Liver (tissue), 9 donors: ENCODE measurements around the gene MTMR1. TPM values are rescaled to one million over a fixed set of nuclear protein-coding genes. Genes with fewer than 3 reads are reported as not detected.

Source experiments
- DNase-seq: peaks from one replicate; pipeline ENCODE4 v3.0.0-alpha.2; 2017; ENCODE audit warnings: low spot score
- H3K27ac ChIP-seq, 2 donors: one replicate each; pipeline ENCODE4 v1.7.0; 2013; ENCODE audit warnings: inconsistent platforms in 2 of 2, low read length in 2 of 2, control low read depth in 1 of 2, low read depth in 1 of 2, mild to moderate bottlenecking in 1 of 2
- H3K27me3 ChIP-seq, 4 donors: one replicate each; pipeline versions ENCODE4 v1.6.1 to v1.7.0; 2013; ENCODE audit warnings: low read length in 3 of 4, inconsistent platforms in 1 of 4, mild to moderate bottlenecking in 1 of 4, moderate library complexity in 1 of 4; ENCODE audit not compliant: control insufficient read depth in 4 of 4, insufficient read depth in 4 of 4
- H3K36me3 ChIP-seq, 4 donors: one replicate each; pipeline versions ENCODE4 v1.6.1 to v1.7.0; 2013; ENCODE audit warnings: low read length in 3 of 4, mild to moderate bottlenecking in 3 of 4, low read depth in 1 of 4, moderate library complexity in 1 of 4; ENCODE audit not compliant: control insufficient read depth in 4 of 4, insufficient read depth in 3 of 4
- H3K4me1 ChIP-seq, 4 donors: one replicate each; pipeline versions ENCODE4 v1.6.1 to v1.7.0; 2013; ENCODE audit warnings: low read length in 3 of 4, mild to moderate bottlenecking in 3 of 4, moderate library complexity in 1 of 4; ENCODE audit not compliant: control insufficient read depth in 4 of 4, insufficient read depth in 4 of 4
- H3K4me3 ChIP-seq, 3 donors: one replicate each; pipeline versions ENCODE4 v1.6.1 to v1.7.0; 2013; ENCODE audit warnings: low read length in 3 of 3, control low read depth in 1 of 3, low read depth in 1 of 3, mild to moderate bottlenecking in 1 of 3
- H3K9ac ChIP-seq, 2 donors: one replicate each; pipeline ENCODE4 v1.7.0; 2013; ENCODE audit warnings: low read length in 2 of 2, mild to moderate bottlenecking in 2 of 2, moderate library complexity in 2 of 2, control low read depth in 1 of 2, low read depth in 1 of 2
- H3K9me3 ChIP-seq, 4 donors: one replicate each; pipeline versions ENCODE4 v1.6.1 to v1.7.0; 2013; ENCODE audit warnings: low read length in 3 of 4; ENCODE audit not compliant: control insufficient read depth in 4 of 4
- ATF3 ChIP-seq: IDR thresholded peaks from 2 replicates; pipeline ENCODE4 v1.6.1; 2016; ENCODE audit warnings: antibody characterized with exemption
- CTCF ChIP-seq: fragments of 150-350 bp; IDR thresholded peaks from 2 replicates; pipeline ENCODE4 v1.5.1; 2017; ENCODE audit warnings: improper control_type of control experiment, low read depth, low read length; ENCODE audit not compliant: missing input control
- EGR1 ChIP-seq, 2 donors: IDR thresholded peaks; 2 replicates each; pipeline ENCODE4 v1.6.1; 2016 to 2018; ENCODE audit warnings: antibody characterized with exemption in 2 of 2, low read depth in 2 of 2
- FOXA1 ChIP-seq: IDR thresholded peaks from 2 replicates; pipeline ENCODE4 v1.6.1; 2016; ENCODE audit warnings: antibody characterized with exemption
- FOXA2 ChIP-seq: IDR thresholded peaks from 2 replicates; pipeline ENCODE4 v1.6.1; 2016; ENCODE audit warnings: antibody characterized with exemption
- HNF4A ChIP-seq, 2 donors: conservative IDR thresholded peaks; 2 replicates each; pipeline ENCODE4 v1.6.1; 2016; ENCODE audit warnings: antibody characterized with exemption in 2 of 2, mild to moderate bottlenecking in 2 of 2
- HNF4G ChIP-seq: IDR thresholded peaks from 2 replicates; pipeline ENCODE4 v1.6.1; 2016; ENCODE audit warnings: antibody characterized with exemption
- JUND ChIP-seq, 2 donors: IDR thresholded peaks; 2 replicates each; pipeline ENCODE4 v1.6.1; 2016; ENCODE audit warnings: antibody characterized with exemption in 2 of 2
- MAX ChIP-seq: IDR thresholded peaks from 2 replicates; pipeline ENCODE4 v1.6.1; 2016; ENCODE audit warnings: antibody characterized with exemption
- NR2F2 ChIP-seq: IDR thresholded peaks from 2 replicates; pipeline ENCODE4 v1.6.1; 2016; ENCODE audit warnings: antibody characterized with exemption
- RAD21 ChIP-seq, 2 donors: IDR thresholded peaks; 2 replicates each; pipeline ENCODE4 v1.6.1; 2016; ENCODE audit warnings: antibody characterized with exemption in 2 of 2, mild to moderate bottlenecking in 2 of 2
- REST ChIP-seq: IDR thresholded peaks from 2 replicates; pipeline ENCODE4 v1.6.1; 2016; ENCODE audit warnings: antibody characterized with exemption, mild to moderate bottlenecking
- RXRA ChIP-seq, 2 donors: IDR thresholded peaks; 2 replicates each; pipeline ENCODE4 v1.6.1; 2017 to 2018; ENCODE audit warnings: antibody characterized with exemption in 2 of 2, mild to moderate bottlenecking in 1 of 2
- SP1 ChIP-seq: IDR thresholded peaks from 2 replicates; pipeline ENCODE4 v1.6.1; 2018; ENCODE audit warnings: antibody characterized with exemption, mild to moderate bottlenecking
- TAF1 ChIP-seq: conservative IDR thresholded peaks from 2 replicates; pipeline ENCODE4 v1.6.1; 2016; ENCODE audit warnings: antibody characterized with exemption, mild to moderate bottlenecking
- YY1 ChIP-seq: IDR thresholded peaks from 2 replicates; pipeline ENCODE4 v1.6.1; 2016; ENCODE audit warnings: antibody characterized with exemption, mild to moderate bottlenecking
- ZBTB33 ChIP-seq: IDR thresholded peaks from 2 replicates; pipeline ENCODE4 v1.6.1; 2016; ENCODE audit warnings: antibody characterized with exemption
- WGBS: extraction: QIAGEN DNeasy Blood & Tissue Kit; methylation state at CpG from one replicate; pipeline ENCODE4 v1.1.7; 2013; 5-methylcytosine and 5-hydroxymethylcytosine counted together
- polyA plus RNA-seq, 2 donors: library from polyadenylated mRNA; stranded (reverse) in 1 of 2; unstranded in 1 of 2; fragments of 200-250 nt in 1 of 2; fragments of >200 nt in 1 of 2; fragmentation: Nextera tagmentation in 1 of 2; extraction: Ambion mirVana in 1 of 2; gene quantifications; one replicate each; pipeline versions ENCODE4 v1.2.1 to v1.2.3, GENCODE V29; 2013 to 2015
- total RNA-seq, 2 donors: library from RNA; depleted of rRNA; stranded (reverse); fragments of >200 nt; gene quantifications; one replicate each; pipeline ENCODE4 v1.2.3, GENCODE V29; 2014
- donor health status: healthy.
- donor health status: healthy.
- donor health status: healthy.
- donor health status: healthy.
- donor health status: healthy.

The MTMR1 gene
- total and polyA plus RNA-seq, 4 donors = 2.5 to 13.4 (median 7.8) TPM

GRCh38 chrX:150759568-150760416, 66.6 kb downstream of the MTMR1 start:
- Histone ChIP-seq H3K27me3 (no peaks in the 10 kb centered on the region), H3K9me3 (no peaks in the 10 kb centered on the region), H3K36me3 (peaks cover 2 to 5% (median 3%) of the 10 kb centered on the region in 4 donors), H3K27ac (no peak overlapping the region), H3K4me3 (no peak overlapping the region), H3K4me1 (no peaks in the 10 kb centered on the region), H3K9ac (no peak overlapping the region)
- TF ChIP-seq YY1 = no peak
- no peak for TF ChIP-seq MAX
- no peak for TF ChIP-seq TAF1
- TF ChIP-seq SP1 = no peak
- no peak for TF ChIP-seq NR2F2
- no peak for TF ChIP-seq RXRA (IDR thresholded peaks at IDR 0.05)
- no peak for TF ChIP-seq ATF3
- no peak for TF ChIP-seq ZBTB33
- TF ChIP-seq JUND (IDR thresholded peaks at IDR 0.05) = no peak
- no peak for TF ChIP-seq EGR1 (IDR thresholded peaks at IDR 0.05; ENCODE audit: low read depth in 2 of 2)
- no peak for TF ChIP-seq RAD21 (IDR thresholded peaks at IDR 0.05)
- TF ChIP-seq HNF4G = no peak
- no peak for TF ChIP-seq HNF4A (conservative IDR thresholded peaks at IDR 0.05)
- no peak for TF ChIP-seq CTCF
- TF ChIP-seq FOXA2 = no peak
- TF ChIP-seq REST = no peak
- TF ChIP-seq FOXA1 = no peak
- no peak for DNase-seq
- WGBS = 97% methylated on average over 22 of the region's 22 CpGs
